Pancreas (tissue), 10 donors: ENCODE measurements around the gene ACCSL. TPM values are rescaled to one million over a fixed set of nuclear protein-coding genes. Genes with fewer than 3 reads are reported as not detected.

Experiments used
- ATAC-seq, 4 donors: fragments of 200-7000 bp; cut with Tn5 transposase; one replicate each; pipeline versions ENCODE4 v1.8.0 to v1.9.1; 2020; ENCODE audit warnings: mild to moderate bottlenecking in 4 of 4, moderate library complexity in 4 of 4
- DNase-seq, 6 donors: peaks; one replicate each; pipeline ENCODE4 v3.0.0-alpha.2; 2020
- FAIRE-seq: peaks from 2 replicates; lab custom pipeline; 2012; peaks lifted over from hg19 to GRCh38; lab: Jason Lieb, UNC
- H3K27ac ChIP-seq, 4 donors: fragments of 200-600 bp; sonication (generic); 1 replicate in 3 of 4; 2 replicates in 1 of 4; pipeline versions ENCODE4 v1.5.0 to v1.8.0; 2020
- H3K27me3 ChIP-seq, 4 donors: fragments of 200-600 bp; one replicate each; pipeline ENCODE4 v1.8.0; 2021
- H3K36me3 ChIP-seq, 3 donors: fragments of 200-600 bp; sonication (generic) in 1 of 3; one replicate each; pipeline versions ENCODE4 v1.5.0 to v1.8.0; 2020 to 2021
- H3K4me1 ChIP-seq, 3 donors: fragments of 200-600 bp; one replicate each; pipeline ENCODE4 v1.8.0; 2021
- H3K4me3 ChIP-seq, 4 donors: fragments of 200-600 bp; sonication (generic) in 2 of 4; one replicate each; pipeline versions ENCODE4 v1.5.0 to v1.8.0; 2020 to 2021
- H3K9me3 ChIP-seq, 4 donors: fragments of 200-600 bp; one replicate each; pipeline ENCODE4 v1.8.0; 2021
- CTCF ChIP-seq, 4 donors: fragments of 200-600 bp; sonication (generic) in 3 of 4; IDR thresholded peaks; one replicate each; pipeline versions ENCODE4 v1.5.0 to v1.8.0; 2021; ENCODE audit warnings: antibody characterized with exemption in 4 of 4
- WGBS, 2 donors: extraction: QIAGEN DNeasy Blood & Tissue Kit; methylation state at CpG; one replicate each; pipeline ENCODE4 v1.1.7; 2013; 5-methylcytosine and 5-hydroxymethylcytosine counted together
- intact Hi-C, 3 donors: fragments of 100-400 bp; cut with DNase I; formaldehyde crosslinking; loops; one replicate each; pipeline versions ENCODE4 v1.11.1 to v1.14.2; 2022
- polyA plus RNA-seq, 2 donors: library from polyadenylated mRNA; stranded (reverse); fragments of 200-250 nt; gene quantifications; one replicate each; pipeline ENCODE4 v1.2.3, GENCODE V29; 2013
- total RNA-seq, 6 donors: library from RNA; stranded (reverse); fragmentation: NEBNext Ultra II Directional in 4 of 6; extraction: Animal tissue kit (Norgen Biotek cat#: 25700) in 4 of 6; gene quantifications; one replicate each; pipeline versions ENCODE4 v1.2.1 to v1.2.4, GENCODE V29; 2021 to 2023
- donor health status: healthy with polysubstance abuse.
- donor health status: DM: no; HTN: no; CAD: no; lungs with moderate emphysema.
- donor health status: DM: no; HTN: no; CAD: no.
- donor health status: control.
- donor health status: control.
- donor health status: Bipolar disorder and iron deficiency.
- donor health status: DM: yes; HTN: yes; CAD: no.
- donor health status: DM: no; HTN: no; CAD: no.
- donor health status: DM: no; HTN: no; CAD: no.
- donor health status: DM: yes; HTN: yes; CAD: no.

The ACCSL gene
- total and polyA plus RNA-seq, 8 donors, result not detected

DNA sequence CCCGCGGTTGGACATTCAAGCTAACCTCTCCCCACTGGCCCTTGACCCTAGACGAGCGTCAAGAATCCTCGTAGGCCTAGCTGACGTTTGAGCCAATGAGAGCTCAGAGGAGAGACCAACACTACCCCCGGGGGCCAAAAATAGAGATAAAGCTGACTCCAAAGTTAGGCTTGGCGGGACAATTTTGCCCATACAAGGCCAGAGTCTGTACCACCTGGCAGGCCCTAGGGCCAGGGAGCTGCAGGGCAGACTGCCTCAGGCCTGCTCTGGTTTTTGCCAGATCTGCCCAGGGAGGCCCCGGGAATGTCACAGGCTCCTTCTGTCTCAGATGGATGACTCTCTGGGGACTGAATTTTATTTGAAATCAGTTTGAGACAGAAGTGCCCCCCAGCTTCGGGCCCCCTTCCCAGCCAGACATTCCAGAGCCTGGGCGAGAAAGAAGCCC, 40.8 kb upstream of the ACCSL start:
- Histone ChIP-seq H3K27ac (no peak overlapping the region), H3K4me3 (no peak overlapping the region), H3K9me3 (no peaks in the 10 kb centered on the region), H3K27me3 (no peaks in the 10 kb centered on the region), H3K4me1 (no peaks in the 10 kb centered on the region), H3K36me3 (no peaks in the 10 kb centered on the region)
- TF ChIP-seq CTCF (IDR thresholded peaks at IDR 0.05), result no peak
- intact Hi-C loops, result no loop called here
- FAIRE-seq, result no peak
- 79 to 80% methylated on average over 11 of the region's 11 CpGs for WGBS, 2 donors
- no peak for ATAC-seq
- DNase-seq, result peak in 1 of 6 donors; percentile 9

- intact Hi-C loops, result no loop called here
- no peak overlapping the region for H3K4me3 ChIP-seq
- no peak for FAIRE-seq
- H3K9me3 ChIP-seq, result no peaks in the 10 kb centered on the region
- H3K27me3 ChIP-seq, result no peaks in the 10 kb centered on the region
- ATAC-seq, result no peak
- no peaks in the 10 kb centered on the region for H3K4me1 ChIP-seq
- no peak overlapping the region for H3K27ac ChIP-seq
- no peaks in the 10 kb centered on the region for H3K36me3 ChIP-seq
- DNase-seq, result peak in 1 of 6 donors; percentile 3
- no peak for TF ChIP-seq CTCF (IDR thresholded peaks at IDR 0.05)
- 88 to 96% methylated on average over 5 of the region's 5 CpGs for WGBS, 2 donors
These were observed 40.2 kb upstream of the ACCSL start for GRCh38 chr11:44007481-44008087.

- Histone ChIP-seq H3K27ac (no peak overlapping the region), H3K36me3 (no peaks in the 10 kb centered on the region), H3K9me3 (no peaks in the 10 kb centered on the region), H3K4me3 (no peak overlapping the region), H3K4me1 (no peaks in the 10 kb centered on the region), H3K27me3 (no peaks in the 10 kb centered on the region)
- intact Hi-C loops, result no loop called here
- DNase-seq (peak in 1 of 6 donors; percentile 1), FAIRE-seq (no peak), ATAC-seq (no peak)
- no peak for TF ChIP-seq CTCF (IDR thresholded peaks at IDR 0.05)
- WGBS, 2 donors, result 72 to 77% methylated on average over 5 of the region's 5 CpGs
These were observed 39.7 kb upstream of the ACCSL start for GRCh38 chr11:44008088-44008501.

DNA sequence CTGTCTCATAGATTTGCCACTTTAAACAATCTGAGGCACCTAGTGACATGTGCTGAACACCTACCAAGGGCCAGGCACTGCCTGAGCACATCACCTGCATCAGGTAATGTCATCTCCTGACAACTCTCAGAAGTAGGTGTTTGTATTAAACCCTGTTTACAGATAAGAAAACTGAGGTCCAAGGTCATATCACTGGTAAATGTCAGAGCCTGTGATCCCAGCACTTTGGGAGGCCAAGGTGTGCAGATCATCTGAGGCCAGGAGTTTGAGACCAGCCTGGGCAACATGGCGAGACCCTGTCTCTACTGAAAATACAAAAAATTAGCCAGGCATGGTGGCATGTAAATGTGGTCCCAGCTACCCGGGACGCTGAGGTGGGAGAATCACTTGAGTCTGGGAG, 39.1 kb upstream of the ACCSL start:
- no peak for TF ChIP-seq CTCF (IDR thresholded peaks at IDR 0.05)
- H3K4me3 ChIP-seq, result no peak overlapping the region
- H3K36me3 ChIP-seq, result no peaks in the 10 kb centered on the region
- no peaks in the 10 kb centered on the region for H3K9me3 ChIP-seq
- no peak for FAIRE-seq
- H3K27me3 ChIP-seq, result no peaks in the 10 kb centered on the region
- no peaks in the 10 kb centered on the region for H3K4me1 ChIP-seq
- intact Hi-C loops, result no loop called here
- 73 to 80% methylated on average over 3 of the region's 3 CpGs for WGBS, 2 donors
- peak in 1 of 6 donors; percentile 1 for DNase-seq
- no peak overlapping the region for H3K27ac ChIP-seq
- ATAC-seq, result no peak

- ATAC-seq, result no peak
These were observed 37.0 kb upstream of the ACCSL start for GRCh38 chr11:44010789-44011251.

More at GRCh38 chr11:44010789-44011251, 37.0 kb upstream of the ACCSL start:
- TF ChIP-seq CTCF (IDR thresholded peaks at IDR 0.05), result no peak
- FAIRE-seq (no peak), DNase-seq (peak in 1 of 6 donors; percentile 8)
- Histone ChIP-seq H3K4me3 (no peak overlapping the region), H3K4me1 (no peaks in the 10 kb centered on the region), H3K27ac (no peak overlapping the region), H3K27me3 (no peaks in the 10 kb centered on the region), H3K36me3 (no peaks in the 10 kb centered on the region), H3K9me3 (no peaks in the 10 kb centered on the region)
- intact Hi-C loops, result no loop called here
- WGBS, 2 donors, result 81 to 89% methylated on average over 4 of the region's 4 CpGs
